Endothelial cell (in vitro differentiated cells): ENCODE measurements around the gene INCENP. TPM values are rescaled to one million over a fixed set of nuclear protein-coding genes. Genes with fewer than 3 reads are reported as not detected.

Experiments
- DNase-seq: peaks from one replicate; pipeline ENCODE4 v3.0.0; 2021; ENCODE audit warnings: low spot score
- H3K27ac Mint-ChIP-seq: one replicate; pipeline ENCODE4 v1.8.0; 2021; ENCODE audit warnings: mixed read lengths, inconsistent platforms; ENCODE audit not compliant: unreplicated experiment
- H3K27me3 Mint-ChIP-seq: one replicate; pipeline ENCODE4 v1.8.0; 2021; ENCODE audit warnings: mild to moderate bottlenecking, moderate library complexity, mixed read lengths, inconsistent platforms; ENCODE audit not compliant: unreplicated experiment
- H3K36me3 Mint-ChIP-seq: one replicate; pipeline ENCODE4 v1.8.0; 2021; ENCODE audit warnings: mild to moderate bottlenecking, low read depth, mixed read lengths, inconsistent platforms; ENCODE audit not compliant: unreplicated experiment
- H3K4me1 Mint-ChIP-seq: one replicate; pipeline ENCODE4 v1.8.0; 2021; ENCODE audit warnings: mild to moderate bottlenecking, mixed read lengths, inconsistent platforms; ENCODE audit not compliant: unreplicated experiment
- H3K4me3 Mint-ChIP-seq: one replicate; pipeline ENCODE4 v1.8.0; 2021; ENCODE audit warnings: mild to moderate bottlenecking, mixed read lengths, inconsistent platforms; ENCODE audit not compliant: unreplicated experiment
- H3K9me3 Mint-ChIP-seq: one replicate; pipeline ENCODE4 v1.8.0; 2021; ENCODE audit warnings: mixed read lengths, inconsistent platforms; ENCODE audit not compliant: unreplicated experiment
- CTCF ChIP-seq: fragments of 200-600 bp; sonication (generic); IDR thresholded peaks from one replicate; pipeline ENCODE4 v1.5.0; 2021; ENCODE audit warnings: antibody characterized with exemption; ENCODE audit not compliant: unreplicated experiment
- total RNA-seq: library from RNA; stranded (reverse); fragmentation: NEBNext Ultra II Directional; extraction: Animal tissue kit (Norgen Biotek cat#: 25700); gene quantifications from one replicate; pipeline ENCODE4 v1.2.1, GENCODE V29; 2021; ENCODE audit not compliant: unreplicated experiment

INCENP gene
- total RNA-seq, 1 donor from 2014 or later = 26.0 TPM

DNA sequence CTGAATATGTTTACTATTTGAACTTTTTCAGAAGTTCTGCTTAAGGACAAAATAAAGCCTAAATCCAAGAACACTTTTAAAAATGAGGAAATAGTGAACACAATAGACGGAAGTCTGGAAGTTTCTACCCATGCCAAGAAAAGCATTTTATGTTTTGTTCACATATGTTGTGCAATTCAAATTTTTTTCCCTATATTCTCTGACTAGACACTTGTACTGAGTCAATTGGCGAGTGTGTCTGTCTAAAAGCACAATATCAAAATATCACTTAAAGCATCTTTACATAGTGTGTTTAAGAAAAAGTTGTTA is 29.2 kb downstream of the INCENP start:
- Mint-ChIP-seq H3K27ac (no peak overlapping the region), H3K9me3 (no peaks in the 10 kb centered on the region), H3K4me3 (no peak overlapping the region), H3K4me1 (peaks cover 6% of the 10 kb centered on the region), H3K27me3 (peaks cover 4% of the 10 kb centered on the region), H3K36me3 (peaks cover 17% of the 10 kb centered on the region)
- no peak for TF ChIP-seq CTCF
- DNase-seq = no peak

DNA sequence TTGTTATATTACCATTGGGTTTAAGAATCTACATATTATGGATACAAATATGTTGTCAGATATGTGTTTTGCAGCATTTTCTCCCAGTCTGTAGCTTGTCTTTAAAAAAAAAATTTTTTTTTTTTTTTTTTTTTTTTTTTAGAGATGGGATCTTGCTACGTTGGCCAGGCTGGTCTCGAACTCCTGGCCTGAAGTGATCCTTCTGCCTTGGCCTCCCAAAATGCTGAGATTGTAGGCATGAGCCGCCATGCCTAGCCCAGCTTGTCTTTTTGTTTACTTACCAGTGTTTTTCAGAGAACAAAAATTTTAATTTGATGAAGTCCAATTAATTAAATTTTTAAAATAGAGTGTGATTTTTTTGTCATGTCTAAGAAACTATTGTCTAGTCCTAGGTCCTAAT is 29.8 kb downstream of the INCENP start:
- no peak for DNase-seq
- Mint-ChIP-seq H3K9me3 (no peaks in the 10 kb centered on the region), H3K4me1 (peaks cover 6% of the 10 kb centered on the region), H3K27ac (no peak overlapping the region), H3K4me3 (no peak overlapping the region), H3K36me3 (peaks cover 16% of the 10 kb centered on the region), H3K27me3 (peaks cover 4% of the 10 kb centered on the region)
- TF ChIP-seq CTCF = no peak

GRCh38 chr11:62157603-62158002 is 33.8 kb downstream of the INCENP start:
- H3K4me3 Mint-ChIP-seq = no peak overlapping the region
- no peak overlapping the region for H3K27ac Mint-ChIP-seq
- peaks cover 4% of the 10 kb centered on the region for H3K4me1 Mint-ChIP-seq
- H3K9me3 Mint-ChIP-seq = no peaks in the 10 kb centered on the region
- peaks cover 2% of the 10 kb centered on the region for H3K27me3 Mint-ChIP-seq
- no peak for TF ChIP-seq CTCF
- DNase-seq = no peak
- H3K36me3 Mint-ChIP-seq = no peaks in the 10 kb centered on the region

GRCh38 chr11:62166371-62166770 is 42.6 kb downstream of the INCENP start:
- H3K4me3 Mint-ChIP-seq = no peak overlapping the region
- H3K36me3 Mint-ChIP-seq = no peaks in the 10 kb centered on the region
- H3K27ac Mint-ChIP-seq = no peak overlapping the region
- no peaks in the 10 kb centered on the region for H3K27me3 Mint-ChIP-seq
- no peak for DNase-seq
- TF ChIP-seq CTCF = no peak
- H3K9me3 Mint-ChIP-seq = no peaks in the 10 kb centered on the region
- H3K4me1 Mint-ChIP-seq = peaks cover 6% of the 10 kb centered on the region

DNA sequence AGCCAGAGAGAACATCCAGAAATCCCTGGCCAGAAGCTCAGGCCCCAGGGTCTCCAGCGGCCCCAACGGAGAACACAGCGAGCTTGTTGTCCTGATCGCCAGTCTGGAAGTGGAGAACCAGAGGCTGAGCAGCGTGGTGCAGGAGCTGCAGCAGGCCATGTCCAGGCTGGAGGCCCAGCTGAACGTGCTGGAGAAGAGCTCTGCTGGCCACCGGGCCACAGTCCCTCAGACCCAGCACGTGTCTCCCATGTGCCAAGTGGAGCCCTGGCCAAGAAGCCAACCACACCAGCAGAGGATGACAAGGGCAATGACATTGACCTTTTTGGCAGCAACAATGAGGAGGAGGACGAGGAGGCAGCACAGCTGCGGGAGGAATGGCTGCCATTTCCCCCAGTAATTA is 45.6 kb downstream of the INCENP start:
- H3K4me3 Mint-ChIP-seq = no peak overlapping the region
- H3K27ac Mint-ChIP-seq = no peak overlapping the region
- no peaks in the 10 kb centered on the region for H3K36me3 Mint-ChIP-seq
- no peaks in the 10 kb centered on the region for H3K9me3 Mint-ChIP-seq
- DNase-seq = no peak
- H3K27me3 Mint-ChIP-seq = no peaks in the 10 kb centered on the region
- no peak for TF ChIP-seq CTCF
- peaks cover 11% of the 10 kb centered on the region for H3K4me1 Mint-ChIP-seq
